DOHH2 (cell line): ENCODE data around the gene SLC2A13.

ENCODE experiments used
- H3F3A ChIP-seq: fragments of 200-600 bp; sonication (generic), shearing (Covaris generic); 2 replicates; pipeline ENCODE4 v1.6.0; 2016; ENCODE audit warnings: antibody characterized with exemption, mild to moderate bottlenecking; ENCODE audit not compliant: control insufficient read depth, insufficient read depth
- H3K27ac ChIP-seq: fragments of 200-600 bp; sonication (generic); 2 replicates; pipeline ENCODE4 v1.5.1; 2014; ENCODE audit warnings: low read depth, mild to moderate bottlenecking, low read length, moderate library complexity
- H3K27me3 ChIP-seq: fragments of 200-600 bp; sonication (generic); 2 replicates; pipeline ENCODE4 v1.6.1; 2014; ENCODE audit warnings: mild to moderate bottlenecking, low read length, mixed read lengths; ENCODE audit not compliant: control insufficient read depth
- H3K36me3 ChIP-seq: fragments of 200-600 bp; sonication (generic); 2 replicates; pipeline ENCODE4 v1.6.1; 2014; ENCODE audit warnings: mild to moderate bottlenecking, low read length, moderate library complexity, mixed read lengths; ENCODE audit not compliant: control insufficient read depth
- H3K4me1 ChIP-seq: fragments of 200-600 bp; sonication (generic); 2 replicates; pipeline ENCODE4 v1.6.1; 2014; ENCODE audit warnings: mild to moderate bottlenecking, low read length, mixed read lengths; ENCODE audit not compliant: control insufficient read depth
- H3K4me2 ChIP-seq: fragments of 200-600 bp; sonication (generic); 2 replicates; pipeline ENCODE4 v1.6.0; 2014; ENCODE audit warnings: mild to moderate bottlenecking, low read length, moderate library complexity
- H3K4me3 ChIP-seq: fragments of 200-600 bp; sonication (generic); 2 replicates; pipeline ENCODE4 v1.5.1; 2014; ENCODE audit warnings: mild to moderate bottlenecking, low read length, mixed read lengths
- H3K79me2 ChIP-seq: fragments of 200-600 bp; sonication (generic); 2 replicates; pipeline ENCODE4 v1.6.1; 2014; ENCODE audit warnings: mild to moderate bottlenecking, low read length, mixed read lengths; ENCODE audit not compliant: control insufficient read depth
- H3K9me2 ChIP-seq: fragments of 200-600 bp; sonication (generic); replicated peaks from 2 replicates; pipeline ENCODE4 v1.6.1; 2014; ENCODE audit warnings: mild to moderate bottlenecking, low read length, mixed read lengths; ENCODE audit not compliant: control insufficient read depth
- H3K9me3 ChIP-seq: fragments of 200-600 bp; sonication (generic); 2 replicates; pipeline ENCODE4 v1.6.1; 2014; ENCODE audit warnings: antibody characterized with exemption, low read length, mixed read lengths; ENCODE audit not compliant: control insufficient read depth, insufficient read depth
- H4K20me1 ChIP-seq: fragments of 200-600 bp; sonication (generic); 2 replicates; pipeline ENCODE4 v1.6.0; 2014; ENCODE audit warnings: low read depth, mild to moderate bottlenecking, antibody characterized with exemption, low read length, moderate library complexity; ENCODE audit not compliant: control insufficient read depth, insufficient read depth
- CTCF ChIP-seq: fragments of 200-600 bp; sonication (generic); IDR thresholded peaks from one replicate; pipeline ENCODE4 v1.5.1; 2014; ENCODE audit warnings: antibody characterized with exemption, mild to moderate bottlenecking, low read depth, low read length; ENCODE audit not compliant: poor library complexity, severe bottlenecking
- EZH2phosphoT487 ChIP-seq: fragments of 200-600 bp; sonication (generic); IDR thresholded peaks from 2 replicates; pipeline ENCODE4 v1.6.1; 2017; ENCODE audit warnings: borderline replicate concordance, mild to moderate bottlenecking, antibody characterized with exemption, low read length, moderate library complexity, mixed read lengths

The SLC2A13 gene

GRCh38 chr12:39807043-39807442 is 298.8 kb downstream of the SLC2A13 start:
- Histone ChIP-seq H3K4me1 (no peaks in the 10 kb centered on the region), H4K20me1 (no peaks in the 10 kb centered on the region), H3K9me3 (no peaks in the 10 kb centered on the region), H3K27ac (no peak overlapping the region), H3K27me3 (no peaks in the 10 kb centered on the region), H3K4me3 (no peak overlapping the region), H3F3A (no peaks in the 10 kb centered on the region), H3K4me2 (no peak overlapping the region), H3K36me3 (no peaks in the 10 kb centered on the region), H3K9me2 (no peaks in the 10 kb centered on the region; the same call in 1 of the 2 replicates), H3K79me2 (no peaks in the 10 kb centered on the region)
- TF ChIP-seq CTCF, result no peak
- no peak for TF ChIP-seq EZH2phosphoT487

GRCh38 chr12:39805651-39806050 is 300.2 kb downstream of the SLC2A13 start:
- Histone ChIP-seq H3K4me3 (no peak overlapping the region), H3F3A (no peaks in the 10 kb centered on the region), H4K20me1 (no peaks in the 10 kb centered on the region), H3K9me2 (no peaks in the 10 kb centered on the region), H3K79me2 (no peaks in the 10 kb centered on the region), H3K27ac (no peak overlapping the region), H3K4me1 (no peaks in the 10 kb centered on the region), H3K9me3 (no peaks in the 10 kb centered on the region), H3K4me2 (no peak overlapping the region), H3K27me3 (no peaks in the 10 kb centered on the region), H3K36me3 (no peaks in the 10 kb centered on the region)
- TF ChIP-seq EZH2phosphoT487 (no peak), CTCF (no peak)

- Histone ChIP-seq H3K27ac (no peak overlapping the region), H3K9me2 (no peaks in the 10 kb centered on the region), H3K27me3 (no peaks in the 10 kb centered on the region), H3K4me2 (no peak overlapping the region), H3K9me3 (no peaks in the 10 kb centered on the region), H3K36me3 (no peaks in the 10 kb centered on the region), H4K20me1 (no peaks in the 10 kb centered on the region), H3K4me1 (no peaks in the 10 kb centered on the region), H3K79me2 (no peaks in the 10 kb centered on the region), H3F3A (no peaks in the 10 kb centered on the region), H3K4me3 (no peak overlapping the region)
- no peak for TF ChIP-seq CTCF
- TF ChIP-seq EZH2phosphoT487, result no peak
Observed at GRCh38 chr12:39804898-39805297, 301.0 kb downstream of the SLC2A13 start.

GRCh38 chr12:39804479-39804878 is 301.4 kb downstream of the SLC2A13 start:
- Histone ChIP-seq H3K27me3 (no peaks in the 10 kb centered on the region), H3K4me2 (no peak overlapping the region), H3F3A (no peaks in the 10 kb centered on the region), H4K20me1 (no peaks in the 10 kb centered on the region), H3K4me1 (no peaks in the 10 kb centered on the region), H3K79me2 (no peaks in the 10 kb centered on the region), H3K9me3 (no peaks in the 10 kb centered on the region), H3K9me2 (no peaks in the 10 kb centered on the region), H3K27ac (no peak overlapping the region), H3K36me3 (no peaks in the 10 kb centered on the region), H3K4me3 (no peak overlapping the region)
- TF ChIP-seq EZH2phosphoT487 (no peak), CTCF (no peak)
